AG04449 (cell line): ENCODE data around the gene PCBP4.
"Not testable (repeated sequence)": the region's sequence is repeated elsewhere in the genome, so short reads cannot be mapped to it uniquely, and the experiment has no call there.

Experiments
- CTCF ChIA-PET: fragments of 350-600 bp; formaldehyde crosslinking; extraction: SDS; loops from one replicate; lab custom pipeline; 2021; ENCODE audit warnings: antibody characterized with exemption; lab: Yijun Ruan, JAX
- POLR2A ChIA-PET: fragments of 400-600, 350-600 bp; formaldehyde crosslinking; extraction: SDS; loops from one replicate; lab custom pipeline; 2020; ENCODE audit warnings: antibody characterized with exemption, inconsistent platforms; lab: Yijun Ruan, JAX
- DNase-seq: peaks from one replicate; pipeline ENCODE4 v3.0.0-alpha.2; 2010; ENCODE audit warnings: low read depth, low spot score
- H3K4me3 ChIP-seq: 2 replicates; pipeline ENCODE4 v1.5.1; 2011; ENCODE audit warnings: low read depth, mild to moderate bottlenecking, control low read depth, low read length
- CTCF ChIP-seq: IDR thresholded peaks from one replicate; pipeline ENCODE4 v1.5.1; 2011; ENCODE audit warnings: mild to moderate bottlenecking, moderate library complexity, low read length, control low read depth, inconsistent platforms; ENCODE audit not compliant: insufficient read depth; ENCODE audit errors: missing control alignments

Gene PCBP4

GRCh38 chr3:51992017-51992682, 24.9 kb upstream of the PCBP4 start:
- no peak for TF ChIP-seq CTCF
- no peak for DNase-seq
- no peak overlapping the region for H3K4me3 ChIP-seq
- CTCF ChIA-PET: interaction anchor here (0.6 to 4.8 kb wide), 8 partner anchors 9 to 347 kb away, joined by 3 to 33 read pairs (median 4); partner anchors contain the start of genes ABHD14A, ACY1, PARP3 and RRP9
- POLR2A ChIA-PET: interaction anchor here (0.6 to 2.3 kb wide), 4 partner anchors 9 to 606 kb away, joined by 3 to 16 read pairs (median 5); partner anchors contain the start of genes ACY1, PARP3 and RRP9

- CTCF ChIA-PET: interaction anchor here (0.9 to 3.0 kb wide), 3 partner anchors 8 to 48 kb away, joined by 3 to 14 read pairs (median 4); partner anchors contain the start of genes PARP3 and RRP9
- POLR2A ChIA-PET: interaction anchor here (1.2 to 2.3 kb wide), 2 partner anchors 8 to 48 kb away, joined by 7 to 16 read pairs; partner anchors contain the start of genes ACY1, PARP3 and RRP9
- not testable (repeated sequence) for DNase-seq, H3K4me3 ChIP-seq
Measured at GRCh38 chr3:51990501-51990971, 23.3 kb upstream of the PCBP4 start.

- no peak for TF ChIP-seq CTCF
- no peak for DNase-seq
- POLR2A ChIA-PET: no interaction called here
- CTCF ChIA-PET: interaction anchor here (1.1 to 1.7 kb wide), 2 partner anchors 13 to 14 kb away, joined by 4 read pairs; partner anchors contain the start of gene ABHD14B
- no peak overlapping the region for H3K4me3 ChIP-seq
Measured at GRCh38 chr3:51988286-51989146, 21.3 kb upstream of the PCBP4 start.

GRCh38 chr3:51987568-51987967, 20.3 kb upstream of the PCBP4 start:
- DNase-seq: no peak
- TF ChIP-seq CTCF: no peak
- POLR2A ChIA-PET: no interaction called here
- CTCF ChIA-PET: interaction anchor here (1.3 kb wide), 1 partner anchor 13 kb away, joined by 4 read pairs; the partner anchor contains the start of gene ABHD14A
- H3K4me3 ChIP-seq: no peak overlapping the region

GRCh38 chr3:51986010-51986947, 19.0 kb upstream of the PCBP4 start:
- H3K4me3 ChIP-seq: no peak overlapping the region
- POLR2A ChIA-PET: interaction anchor here (0.8 to 1.0 kb wide), 2 partner anchors 10 to 45 kb away, joined by 3 to 5 read pairs; partner anchors contain the start of genes RPL29 and RRP9
- DNase-seq: no peak
- CTCF ChIA-PET: interaction anchor here (0.8 to 1.3 kb wide), 4 partner anchors 12 to 67 kb away, joined by 3 to 4 read pairs (median 4); partner anchors contain the start of genes ABHD14A and ABHD14B
- no peak for TF ChIP-seq CTCF
